MCF 10A (cell line): Measurements from ENCODE around the gene ACO1. TPM values are rescaled to one million over a fixed set of nuclear protein-coding genes. Genes with fewer than 3 reads are reported as not detected.
A peak's percentile ranks its signal among the peaks of the same experiment; 100 is the strongest.

Experiments
- BruUV-seq: library from RNA; stranded (reverse); fragments of 400-500 nt; replicated peaks from 2 replicates; lab custom pipeline; 2021; lab: Mats Ljungman, UMichigan
- CTCF ChIA-PET: fragments of 300-600 bp; sonication (Branson Sonifier 250); formaldehyde crosslinking; extraction: SDS; loops from one replicate; lab custom pipeline; 2021; ENCODE audit warnings: antibody characterized with exemption, inconsistent platforms; lab: Yijun Ruan, JAX
- POLR2A ChIA-PET: fragments of 300-600, 350-650 bp; sonication (Branson Sonifier 250); formaldehyde crosslinking; extraction: SDS; loops from one replicate; lab custom pipeline; 2020; ENCODE audit warnings: antibody characterized with exemption, inconsistent platforms; lab: Yijun Ruan, JAX
- DNase-seq: peaks from one replicate; pipeline ENCODE4 v3.0.0-alpha.2; 2018; ENCODE audit not compliant: unreplicated experiment
- H3K27ac Mint-ChIP-seq: one replicate; pipeline ENCODE4 v1.8.0; 2022; ENCODE audit warnings: mild to moderate bottlenecking, low read depth, mixed read lengths; ENCODE audit not compliant: unreplicated experiment
- H3K27me3 Mint-ChIP-seq: one replicate; pipeline ENCODE4 v1.8.0; 2022; ENCODE audit warnings: mixed read lengths; ENCODE audit not compliant: insufficient read depth, unreplicated experiment
- H3K36me3 Mint-ChIP-seq: one replicate; pipeline ENCODE4 v1.8.0; 2022; ENCODE audit warnings: mild to moderate bottlenecking, moderate library complexity, mixed read lengths; ENCODE audit not compliant: insufficient read depth, unreplicated experiment
- H3K4me1 Mint-ChIP-seq: one replicate; pipeline ENCODE4 v1.8.0; 2022; ENCODE audit warnings: mixed read lengths; ENCODE audit not compliant: insufficient read depth, unreplicated experiment
- H3K4me3 Mint-ChIP-seq: one replicate; pipeline ENCODE4 v1.8.0; 2022; ENCODE audit warnings: mild to moderate bottlenecking, moderate library complexity, mixed read lengths; ENCODE audit not compliant: unreplicated experiment
- H3K9me3 Mint-ChIP-seq: one replicate; pipeline ENCODE4 v1.8.0; 2022; ENCODE audit warnings: mixed read lengths; ENCODE audit not compliant: unreplicated experiment
- CTCF ChIP-seq: fragments of 200-600 bp; IDR thresholded peaks from one replicate; pipeline ENCODE4 v1.8.0; 2022; ENCODE audit warnings: antibody characterized with exemption, mild to moderate bottlenecking; ENCODE audit not compliant: unreplicated experiment
- intact Hi-C: fragments of 100-400 bp; cut with micrococcal nuclease; formaldehyde crosslinking; loops from 2 replicates; pipeline ENCODE4 v1.14.1; 2022
- total RNA-seq: library from RNA; stranded (reverse); gene quantifications from 2 replicates; pipeline ENCODE4 v1.2.3, GENCODE V29; 2022

Gene ACO1
- total RNA-seq, 1 experiment from 2014 or later: 28.6 TPM

- H3K36me3 Mint-ChIP-seq: peaks cover 13% of the 10 kb centered on the region
- no TSS peak for BruUV-seq
- DNase-seq: peak; percentile 6
- POLR2A ChIA-PET: interaction anchor here (0.6 to 1.4 kb wide), 3 partner anchors 10 to 595 kb away, joined by 3 to 8 read pairs (median 3); partner anchors contain the start of gene ACO1
- H3K4me3 Mint-ChIP-seq: no peak overlapping the region
- H3K9me3 Mint-ChIP-seq: no peaks in the 10 kb centered on the region
- TF ChIP-seq CTCF: no peak
- intact Hi-C loops: no loop called here
- peaks cover 28% of the 10 kb centered on the region for H3K4me1 Mint-ChIP-seq
- CTCF ChIA-PET: interaction anchor here (0.7 to 3.7 kb wide), 5 partner anchors 10 to 186 kb away, joined by 3 to 12 read pairs (median 3); partner anchors contain the start of gene ACO1
- no peaks in the 10 kb centered on the region for H3K27me3 Mint-ChIP-seq
- no peak overlapping the region for H3K27ac Mint-ChIP-seq
These were observed 10.1 kb downstream of the ACO1 start for GRCh38 chr9:32394381-32395049.

- peaks cover 6% of the 10 kb centered on the region for H3K36me3 Mint-ChIP-seq
- H3K27ac Mint-ChIP-seq: peak overlapping the region; percentile 94
- peak; percentile 92 for DNase-seq
- no TSS peak for BruUV-seq
- ChIA-PET POLR2A (interaction anchor here (1.2 to 2.6 kb wide), 3 partner anchors 11 to 130 kb away, joined by 3 to 21 read pairs (median 5); partner anchors contain the start of genes ACO1 and RIGI), CTCF (interaction anchor here (0.6 to 3.7 kb wide), 7 partner anchors 11 to 184 kb away, joined by 3 to 12 read pairs (median 3); partner anchors contain the start of gene ACO1)
- no peaks in the 10 kb centered on the region for H3K9me3 Mint-ChIP-seq
- intact Hi-C loops: no loop called here
- no peaks in the 10 kb centered on the region for H3K27me3 Mint-ChIP-seq
- peak overlapping the region; percentile 31 for H3K4me3 Mint-ChIP-seq
- peaks cover 21% of the 10 kb centered on the region for H3K4me1 Mint-ChIP-seq
- TF ChIP-seq CTCF: no peak
These were observed 11.2 kb downstream of the ACO1 start for GRCh38 chr9:32395510-32396216.

- Mint-ChIP-seq H3K4me1 (peaks cover 21% of the 10 kb centered on the region), H3K27me3 (no peaks in the 10 kb centered on the region), H3K27ac (no peak overlapping the region), H3K36me3 (peaks cover 4% of the 10 kb centered on the region), H3K9me3 (no peaks in the 10 kb centered on the region), H3K4me3 (no peak overlapping the region)
- TF ChIP-seq CTCF: no peak
- ChIA-PET CTCF (interaction anchor here (0.6 to 4.1 kb wide), 5 partner anchors 19 to 184 kb away, joined by 3 to 29 read pairs (median 9); no protein-coding TSS in a partner anchor), POLR2A (interaction anchor here (1.4 kb wide), 1 partner anchor 128 kb away, joined by 5 read pairs; the partner anchor contains the start of gene RIGI)
- peak; percentile 11 for DNase-seq
- intact Hi-C loops: no loop called here
- no TSS peak for BruUV-seq
These were observed 13.8 kb downstream of the ACO1 start for GRCh38 chr9:32398207-32398606.
